ENCODE measurements around the gene SLC22A2. TPM values are rescaled to one million over a fixed set of nuclear protein-coding genes. Genes with fewer than 3 reads are reported as not detected.

The SLC22A2 gene
- total and polyA plus RNA-seq, 2 experiments from 2014 or later, result not detected

DNA sequence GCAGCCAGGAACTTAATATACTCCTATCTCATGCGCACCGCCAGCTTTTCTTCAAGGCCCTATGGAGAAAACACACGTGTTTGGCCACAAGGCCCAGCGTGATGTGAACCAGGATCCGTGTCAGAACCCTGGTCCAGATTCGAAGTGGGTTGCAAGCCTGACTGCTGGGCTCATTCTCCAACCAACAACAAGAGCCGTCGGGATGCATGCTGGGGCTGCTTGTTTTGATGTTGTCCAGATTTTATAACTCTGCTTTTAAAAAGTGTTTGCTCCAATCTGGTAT, 463 bp upstream of the SLC22A2 start:
- Histone ChIP-seq H3K36me3 (no peaks in the 10 kb centered on the region), H3K27ac (peak overlapping the region; percentile 43), H3K4me3 (no peak overlapping the region), H3K9me3 (ENCODE audit: low read depth) (no peaks in the 10 kb centered on the region), H3K27me3 (no peaks in the 10 kb centered on the region), H3K4me1 (ENCODE audit: low read depth) (peaks cover 7% of the 10 kb centered on the region)
- DNase-seq (ENCODE audit: low read depth in 1 of 2, low spot score in 1 of 2), result no peak
- TF ChIP-seq, protein P1, sequence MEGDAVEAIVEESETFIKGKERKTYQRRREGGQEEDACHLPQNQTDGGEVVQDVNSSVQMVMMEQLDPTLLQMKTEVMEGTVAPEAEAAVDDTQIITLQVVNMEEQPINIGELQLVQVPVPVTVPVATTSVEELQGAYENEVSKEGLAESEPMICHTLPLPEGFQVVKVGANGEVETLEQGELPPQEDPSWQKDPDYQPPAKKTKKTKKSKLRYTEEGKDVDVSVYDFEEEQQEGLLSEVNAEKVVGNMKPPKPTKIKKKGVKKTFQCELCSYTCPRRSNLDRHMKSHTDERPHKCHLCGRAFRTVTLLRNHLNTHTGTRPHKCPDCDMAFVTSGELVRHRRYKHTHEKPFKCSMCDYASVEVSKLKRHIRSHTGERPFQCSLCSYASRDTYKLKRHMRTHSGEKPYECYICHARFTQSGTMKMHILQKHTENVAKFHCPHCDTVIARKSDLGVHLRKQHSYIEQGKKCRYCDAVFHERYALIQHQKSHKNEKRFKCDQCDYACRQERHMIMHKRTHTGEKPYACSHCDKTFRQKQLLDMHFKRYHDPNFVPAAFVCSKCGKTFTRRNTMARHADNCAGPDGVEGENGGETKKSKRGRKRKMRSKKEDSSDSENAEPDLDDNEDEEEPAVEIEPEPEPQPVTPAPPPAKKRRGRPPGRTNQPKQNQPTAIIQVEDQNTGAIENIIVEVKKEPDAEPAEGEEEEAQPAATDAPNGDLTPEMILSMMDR (IDR thresholded peaks at IDR 0.05; ENCODE audit: low read depth, low read length), result no peak

DNA sequence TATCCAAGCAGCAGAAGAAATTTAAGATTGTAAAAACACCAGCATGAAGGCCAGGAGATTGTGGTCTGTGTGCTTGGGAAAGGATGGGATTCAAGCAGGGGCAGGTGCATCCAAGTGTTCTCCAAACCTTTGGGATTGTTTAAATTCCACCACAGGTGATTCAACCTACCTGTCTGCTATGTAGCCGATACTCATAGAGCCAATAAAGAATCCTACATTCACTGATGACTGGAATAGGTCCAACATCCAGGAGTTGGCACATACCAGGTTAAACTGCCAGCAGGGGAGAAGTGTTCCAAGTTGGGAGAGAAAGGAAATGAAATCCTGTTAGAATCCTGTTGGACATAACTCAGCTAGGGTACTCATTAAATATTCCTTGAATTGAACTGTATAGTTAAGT, 2.2 kb downstream of the SLC22A2 start:
- peaks cover 7% of the 10 kb centered on the region for H3K4me1 ChIP-seq (ENCODE audit: low read depth)
- H3K9me3 ChIP-seq (ENCODE audit: low read depth), result no peaks in the 10 kb centered on the region
- H3K27me3 ChIP-seq, result no peaks in the 10 kb centered on the region
- H3K27ac ChIP-seq, result no peak overlapping the region
- H3K36me3 ChIP-seq, result no peaks in the 10 kb centered on the region
- no peak for DNase-seq (ENCODE audit: low read depth in 1 of 2, low spot score in 1 of 2)
- TF ChIP-seq, protein P1 (IDR thresholded peaks at IDR 0.05; ENCODE audit: low read depth, low read length), result no peak
- H3K4me3 ChIP-seq, result no peak overlapping the region

DNA sequence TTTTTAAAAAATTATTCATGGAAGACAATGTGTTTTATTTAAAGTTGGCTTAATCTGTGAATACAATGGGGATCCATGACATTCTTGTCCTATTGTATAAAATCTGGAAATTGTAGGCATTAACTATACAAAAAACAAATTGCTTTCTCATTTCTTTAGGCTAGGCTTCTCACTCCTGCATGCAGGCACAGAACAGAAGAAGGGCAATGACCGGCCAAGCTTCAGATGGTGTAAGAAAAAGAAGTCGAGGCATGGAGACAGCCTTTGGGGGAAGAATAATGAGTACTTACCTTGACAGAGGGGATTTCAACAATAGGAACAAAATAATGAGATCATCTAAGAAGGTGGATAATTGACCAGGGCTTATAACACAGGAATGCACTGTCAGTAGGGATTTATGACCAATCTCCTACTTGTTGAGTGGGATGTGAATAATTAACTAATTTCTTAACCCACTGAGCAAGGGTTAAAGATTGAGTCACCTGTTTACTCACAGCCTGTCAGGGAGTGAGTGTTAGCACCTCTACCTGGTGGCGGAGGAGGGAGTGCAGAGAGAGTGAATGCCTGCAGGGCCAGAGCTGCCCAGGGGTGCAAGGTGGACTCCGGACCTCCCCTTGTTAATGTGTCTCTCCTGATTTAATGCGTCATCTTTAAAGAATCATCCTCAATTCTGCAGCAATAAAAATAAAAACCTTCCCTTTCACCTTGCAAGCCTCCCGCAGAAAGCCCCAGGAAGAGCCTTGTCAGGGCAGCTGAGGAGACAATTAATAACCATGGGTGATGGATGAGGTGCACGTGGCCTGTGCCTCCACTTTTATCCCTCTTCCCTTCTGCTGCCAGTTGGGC, 3.9 kb downstream of the SLC22A2 start:
- Histone ChIP-seq H3K27ac (no peak overlapping the region), H3K9me3 (ENCODE audit: low read depth) (no peaks in the 10 kb centered on the region), H3K4me1 (ENCODE audit: low read depth) (peaks cover 5% of the 10 kb centered on the region), H3K27me3 (no peaks in the 10 kb centered on the region), H3K4me3 (no peak overlapping the region), H3K36me3 (no peaks in the 10 kb centered on the region)
- TF ChIP-seq, protein P1 (IDR thresholded peaks at IDR 0.05; ENCODE audit: low read depth, low read length), result no peak
- DNase-seq (ENCODE audit: low read depth in 1 of 2, low spot score in 1 of 2), result no peak

DNA sequence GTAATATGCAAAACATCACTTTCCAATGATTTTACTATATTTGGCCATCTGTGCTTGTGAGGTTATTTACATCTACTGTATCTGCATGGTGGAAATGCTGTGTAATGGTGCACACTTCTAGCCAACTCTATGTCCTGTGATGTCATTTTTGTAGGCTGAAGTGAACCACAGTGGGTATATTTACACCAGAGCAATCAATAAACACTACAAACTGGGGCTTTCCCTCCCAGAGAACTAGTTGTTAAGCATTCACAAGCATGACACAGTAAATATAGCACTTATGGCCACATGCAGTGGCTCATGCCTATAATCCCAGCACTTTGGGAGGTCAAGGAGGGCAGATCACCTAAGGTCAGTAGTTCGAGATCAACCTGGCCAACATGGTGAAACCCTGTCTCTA, 4.9 kb downstream of the SLC22A2 start:
- no peak for DNase-seq (ENCODE audit: low read depth in 1 of 2, low spot score in 1 of 2)
- TF ChIP-seq, protein P1 (IDR thresholded peaks at IDR 0.05; ENCODE audit: low read depth, low read length), result no peak

DNA sequence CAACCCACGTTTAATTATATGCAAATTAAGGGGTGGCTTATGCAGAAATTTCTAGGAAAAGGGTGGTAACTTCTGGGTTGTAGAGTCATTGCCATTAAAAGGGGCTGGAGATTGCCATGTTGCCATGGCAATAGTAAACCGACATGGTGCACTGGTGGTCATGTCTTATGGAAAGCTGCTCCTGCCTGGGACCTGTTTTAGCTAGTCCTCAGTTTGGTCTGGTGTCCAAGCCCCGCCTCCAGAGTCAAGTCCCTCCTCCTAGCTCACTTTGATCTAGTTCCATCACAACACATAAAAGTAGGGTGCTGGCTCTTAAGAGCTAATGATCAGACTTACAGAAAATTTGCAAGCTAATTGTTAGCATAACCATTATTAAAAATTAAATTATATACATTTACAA, 5.3 kb downstream of the SLC22A2 start:
- H3K4me3 ChIP-seq, result no peak overlapping the region
- H3K9me3 ChIP-seq (ENCODE audit: low read depth), result no peaks in the 10 kb centered on the region
- TF ChIP-seq, protein P1 (IDR thresholded peaks at IDR 0.05; ENCODE audit: low read depth, low read length), result no peak
- H3K27me3 ChIP-seq, result no peaks in the 10 kb centered on the region
- H3K27ac ChIP-seq, result no peak overlapping the region
- H3K36me3 ChIP-seq, result no peaks in the 10 kb centered on the region
- DNase-seq (ENCODE audit: low read depth in 1 of 2, low spot score in 1 of 2), result no peak
- H3K4me1 ChIP-seq (ENCODE audit: low read depth), result no peaks in the 10 kb centered on the region

More for the DNA sequence above, 4.9 kb downstream of the SLC22A2 start:
- Histone ChIP-seq H3K9me3 (ENCODE audit: low read depth) (no peaks in the 10 kb centered on the region), H3K4me3 (no peak overlapping the region), H3K4me1 (ENCODE audit: low read depth) (no peaks in the 10 kb centered on the region), H3K27me3 (no peaks in the 10 kb centered on the region), H3K27ac (no peak overlapping the region), H3K36me3 (no peaks in the 10 kb centered on the region)

Measured in cardiac muscle cell (in vitro differentiated cells and primary cell).